ENCODE measurements around the gene AVL9. TPM values are rescaled to one million over a fixed set of nuclear protein-coding genes. Genes with fewer than 3 reads are reported as not detected.
"Not testable (repeated sequence)": the region's sequence is repeated elsewhere in the genome, so short reads cannot be mapped to it uniquely, and the experiment has no call there.

The AVL9 gene
- polyA plus RNA-seq, 3 donors, result 27.2 to 33.1 (median 29.8) TPM

- DNase-seq (ENCODE audit: extremely low read depth in 1 of 11, low read depth in 9 of 11, low spot score in 4 of 11), result no peak
Observed at GRCh38 chr7:32611201-32612099, 116.2 kb downstream of the AVL9 start.

GRCh38 chr7:32616625-32617024 is 121.3 kb downstream of the AVL9 start:
- DNase-seq (ENCODE audit: extremely low read depth in 1 of 11, low read depth in 9 of 11, low spot score in 4 of 11), result no peak

- DNase-seq (ENCODE audit: extremely low read depth in 1 of 11, low read depth in 9 of 11, low spot score in 4 of 11), result no peak
Observed at GRCh38 chr7:32618470-32618869, 123.2 kb downstream of the AVL9 start.

- no peak for DNase-seq (ENCODE audit: extremely low read depth in 1 of 11, low read depth in 9 of 11, low spot score in 4 of 11)
Observed at GRCh38 chr7:32618987-32619386, 123.7 kb downstream of the AVL9 start.

- DNase-seq (ENCODE audit: extremely low read depth in 1 of 11, low read depth in 9 of 11, low spot score in 4 of 11), result not testable (repeated sequence)
Observed at GRCh38 chr7:32619416-32619815, 124.1 kb downstream of the AVL9 start.

GRCh38 chr7:32631021-32631420 is 135.7 kb downstream of the AVL9 start:
- DNase-seq (ENCODE audit: extremely low read depth in 1 of 11, low read depth in 9 of 11, low spot score in 4 of 11), result no peak

GRCh38 chr7:32631590-32632497 is 136.6 kb downstream of the AVL9 start:
- DNase-seq (ENCODE audit: extremely low read depth in 1 of 11, low read depth in 9 of 11, low spot score in 4 of 11), result not testable (repeated sequence)

GRCh38 chr7:32633446-32633845 is 138.2 kb downstream of the AVL9 start:
- not testable (repeated sequence) for DNase-seq (ENCODE audit: extremely low read depth in 1 of 11, low read depth in 9 of 11, low spot score in 4 of 11)

- not testable (repeated sequence) for DNase-seq (ENCODE audit: extremely low read depth in 1 of 11, low read depth in 9 of 11, low spot score in 4 of 11)
Observed at GRCh38 chr7:32634798-32635393, 139.6 kb downstream of the AVL9 start.

- DNase-seq (ENCODE audit: extremely low read depth in 1 of 11, low read depth in 9 of 11, low spot score in 4 of 11), result not testable (repeated sequence)
Observed at GRCh38 chr7:32636725-32637462, 141.6 kb downstream of the AVL9 start.

- not testable (repeated sequence) for DNase-seq (ENCODE audit: extremely low read depth in 1 of 11, low read depth in 9 of 11, low spot score in 4 of 11)
Observed at GRCh38 chr7:32637611-32638010, 142.3 kb downstream of the AVL9 start.

Other genes with a start within 250 kb of the AVL9 start
- gene LSM5, start 5.1 kb upstream of the AVL9 start, polyA plus RNA-seq (ENCODE audit: insufficient read length in 3 of 3), result 10 to 100 TPM; 69.7 to 99.6 (median 86.0) TPM